Esophagus mucosa (tissue), 1 donor: ENCODE results near the gene TP53RK. TPM values are rescaled to one million over a fixed set of nuclear protein-coding genes. Genes with fewer than 3 reads are reported as not detected.

Experiments used
- ATAC-seq: fragments of 200-7000 bp; cut with Tn5 transposase; one replicate; pipeline ENCODE4 v1.9.1; 2020
- total RNA-seq: library from RNA; stranded (reverse); gene quantifications from one replicate; pipeline ENCODE4 v1.2.4, GENCODE V29; 2023
- donor health status: DM: yes; HTN: yes; CAD: no.

The TP53RK gene
- total RNA-seq, 1 donor from 2014 or later = 7.8 TPM

DNA sequence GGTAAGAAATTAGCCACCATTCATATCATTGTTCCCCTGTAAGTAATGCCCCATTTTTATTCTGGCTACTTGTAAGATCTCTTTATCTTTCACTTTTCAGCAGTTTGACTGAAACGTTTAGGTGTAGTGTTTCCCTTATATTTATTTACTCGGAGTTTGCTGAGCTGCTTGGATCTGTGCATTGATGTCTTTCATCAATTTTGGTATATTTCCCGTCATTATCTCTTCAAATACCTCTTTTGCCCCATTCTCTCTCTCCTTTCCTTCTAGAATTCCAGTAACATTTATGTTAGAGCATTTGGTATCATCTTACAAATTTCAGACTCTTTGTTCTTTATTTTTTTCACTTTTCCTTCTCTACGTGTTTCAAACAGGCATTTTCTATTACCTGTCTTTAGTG lies 28.8 kb downstream of the TP53RK start:
- ATAC-seq = no peak

DNA sequence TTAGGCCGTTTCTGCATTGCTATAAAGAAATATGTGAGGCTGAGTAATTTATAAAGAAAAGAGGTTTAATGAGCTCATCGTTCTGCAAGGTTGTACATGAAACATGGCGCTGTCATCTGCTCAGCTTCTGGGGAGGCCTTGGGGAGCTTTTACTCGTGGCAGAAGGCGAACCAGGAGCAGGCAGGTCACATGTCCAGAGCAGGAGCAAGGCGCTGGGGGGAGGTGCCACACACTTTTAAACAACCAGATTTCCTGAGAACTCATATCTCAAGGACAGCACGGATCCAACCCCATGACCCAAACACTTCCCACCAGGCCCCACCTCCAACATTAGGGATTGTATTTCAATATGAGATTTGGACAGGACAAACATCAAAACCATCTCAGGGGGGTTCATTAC lies 31.6 kb downstream of the TP53RK start:
- no peak for ATAC-seq

DNA sequence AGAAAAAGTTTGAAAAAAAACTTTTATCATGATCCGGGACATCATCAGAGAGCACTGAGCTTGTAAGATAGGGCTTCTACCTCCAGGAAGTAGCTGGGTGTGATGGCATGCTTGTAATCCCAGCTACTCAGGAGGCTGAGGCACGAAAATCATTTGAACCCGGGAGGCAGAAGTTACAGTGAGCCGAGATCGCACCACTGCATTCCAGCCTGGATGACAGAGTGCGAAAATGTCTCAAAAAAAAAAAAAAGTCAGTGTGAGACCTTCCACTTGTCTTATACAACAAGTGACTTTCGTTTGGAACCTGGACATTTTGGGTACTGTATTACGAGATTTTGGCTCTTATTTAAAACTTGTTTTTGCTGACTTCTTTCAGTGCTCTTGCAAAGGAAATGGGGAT lies 32.1 kb downstream of the TP53RK start:
- no peak for ATAC-seq

DNA sequence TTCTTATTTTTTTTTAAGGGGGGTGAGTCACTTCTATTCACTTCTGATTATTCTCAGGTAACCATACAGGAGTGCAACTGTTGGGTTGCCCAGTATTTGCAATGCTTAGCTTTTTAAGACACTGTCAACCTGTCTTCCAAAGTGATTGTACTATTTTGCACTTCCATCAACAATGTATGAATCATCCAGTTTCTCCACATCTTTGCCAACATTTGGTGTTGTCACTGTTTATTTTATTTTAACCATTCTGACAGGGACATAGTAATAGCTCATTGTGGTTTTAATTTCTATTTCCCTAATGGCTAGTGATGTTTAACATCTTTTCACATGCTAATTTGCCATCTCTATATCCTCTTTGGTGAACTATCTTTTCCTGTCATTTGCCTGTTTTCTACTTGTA lies 36.5 kb downstream of the TP53RK start:
- ATAC-seq = no peak

DNA sequence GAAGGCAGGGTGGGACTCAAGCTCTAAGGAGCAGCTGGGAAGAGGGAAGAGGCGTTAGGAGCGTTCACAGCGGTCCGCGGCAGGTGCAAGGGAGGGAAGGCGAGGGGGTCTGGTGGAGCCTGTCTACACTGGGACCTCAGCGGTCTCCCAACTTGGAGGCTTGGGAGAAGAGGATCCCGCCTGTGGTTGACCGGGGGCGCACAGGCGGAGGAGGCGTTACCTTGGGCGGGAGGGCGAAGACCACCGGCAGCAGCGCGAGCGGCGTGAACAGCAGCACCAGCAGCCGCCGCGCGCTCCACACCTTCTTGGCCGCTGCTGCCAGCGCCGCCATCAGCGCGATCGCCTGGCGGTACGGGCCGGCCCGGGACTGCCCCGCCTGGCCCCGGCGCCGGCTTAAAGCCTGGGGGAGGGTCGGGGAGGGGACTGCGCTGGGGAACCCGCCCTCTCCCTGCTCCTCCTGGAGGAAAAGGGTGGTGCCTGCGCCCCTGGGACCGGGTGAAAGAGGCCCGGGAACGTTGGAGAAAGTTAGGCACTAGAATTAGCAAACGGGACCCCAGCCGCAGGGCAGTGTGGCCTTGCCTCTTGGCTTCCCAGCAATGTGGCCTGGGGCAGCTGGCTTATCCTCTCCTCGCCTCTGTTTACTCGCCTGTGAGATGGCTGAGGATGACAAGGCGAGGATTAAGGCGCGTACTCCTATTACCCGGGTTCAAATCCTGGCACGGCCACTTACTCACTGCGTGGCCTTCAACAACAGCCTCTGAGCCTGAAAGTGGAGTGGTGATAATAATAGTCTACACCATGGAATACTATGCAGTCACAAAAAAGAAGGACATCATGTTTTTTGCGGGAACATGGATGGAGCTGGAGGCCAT lies 37.9 kb downstream of the TP53RK start, which contains the start of gene SLC13A3:
Gene SLC13A3, minus strand, starts transcription at position 369 of the 872 bp plus-strand sequence. Its CDS starts 38 bp downstream, at position 331.
- ATAC-seq = no peak

DNA sequence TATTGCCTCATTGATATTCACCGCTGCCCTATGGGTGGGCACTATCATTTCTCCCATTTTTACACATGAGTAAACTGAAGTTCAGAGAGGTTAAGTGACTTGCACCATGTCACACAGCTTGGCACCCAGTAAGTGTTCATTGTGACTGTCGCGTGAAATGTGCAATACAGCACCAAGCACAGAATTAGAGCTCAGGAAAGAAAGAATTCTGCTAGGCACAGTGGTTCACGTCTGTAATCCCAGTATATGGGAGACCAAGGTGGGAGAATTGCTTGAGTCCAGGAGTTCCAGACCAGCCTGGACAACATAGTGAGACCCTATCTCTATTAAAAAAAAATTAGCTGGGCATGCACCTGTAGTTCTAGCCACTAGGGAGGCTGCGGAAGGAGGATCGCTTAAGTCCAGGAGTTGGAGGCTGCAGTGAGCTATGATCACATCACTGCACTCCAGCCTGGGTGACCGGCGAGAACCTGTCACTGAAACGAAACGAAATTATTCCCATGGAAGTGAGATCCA lies 38.6 kb downstream of the TP53RK start:
- ATAC-seq = no peak

DNA sequence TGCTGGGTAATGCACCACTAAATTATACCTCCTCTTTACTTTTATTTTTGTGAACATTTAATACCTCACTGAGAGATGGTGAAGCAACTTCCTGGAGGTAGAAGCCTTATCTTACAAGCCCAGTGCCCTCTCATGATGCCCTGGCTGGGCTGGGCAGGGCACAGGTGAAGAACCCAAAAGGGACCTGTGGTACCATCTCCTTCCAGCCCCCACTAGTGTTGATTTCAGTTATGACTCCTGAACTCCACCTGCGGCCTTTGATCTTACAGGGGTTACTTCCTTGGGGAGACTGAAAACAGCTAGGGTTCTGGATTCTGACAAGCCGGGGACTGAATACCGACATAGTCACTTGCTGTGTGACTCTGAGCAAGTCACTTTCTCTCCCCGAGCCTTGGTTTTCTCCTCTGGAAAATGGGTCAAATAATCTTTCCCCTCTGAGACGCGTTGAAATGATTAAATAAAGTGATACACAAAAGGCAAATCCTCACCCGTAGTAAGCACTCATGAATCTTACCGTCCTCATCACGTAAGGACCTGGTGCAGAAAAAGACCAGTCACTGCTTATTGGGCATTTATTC lies 39.2 kb downstream of the TP53RK start:
- ATAC-seq = no peak

DNA sequence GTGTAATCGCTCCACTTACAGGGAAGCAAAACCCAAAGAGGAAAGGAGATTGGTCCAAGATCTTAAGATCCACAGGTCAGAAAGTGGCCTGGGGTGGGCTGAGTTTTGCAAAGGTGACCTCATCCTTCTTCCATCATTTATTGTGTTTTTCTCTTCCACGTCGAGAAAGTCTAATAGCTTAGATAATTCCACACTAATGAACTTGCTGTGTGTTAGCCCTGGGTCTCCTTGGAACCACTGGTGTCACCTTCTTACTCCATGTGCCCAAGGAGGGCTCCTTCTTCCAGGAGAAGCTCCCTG lies 39.6 kb downstream of the TP53RK start:
- no peak for ATAC-seq

DNA sequence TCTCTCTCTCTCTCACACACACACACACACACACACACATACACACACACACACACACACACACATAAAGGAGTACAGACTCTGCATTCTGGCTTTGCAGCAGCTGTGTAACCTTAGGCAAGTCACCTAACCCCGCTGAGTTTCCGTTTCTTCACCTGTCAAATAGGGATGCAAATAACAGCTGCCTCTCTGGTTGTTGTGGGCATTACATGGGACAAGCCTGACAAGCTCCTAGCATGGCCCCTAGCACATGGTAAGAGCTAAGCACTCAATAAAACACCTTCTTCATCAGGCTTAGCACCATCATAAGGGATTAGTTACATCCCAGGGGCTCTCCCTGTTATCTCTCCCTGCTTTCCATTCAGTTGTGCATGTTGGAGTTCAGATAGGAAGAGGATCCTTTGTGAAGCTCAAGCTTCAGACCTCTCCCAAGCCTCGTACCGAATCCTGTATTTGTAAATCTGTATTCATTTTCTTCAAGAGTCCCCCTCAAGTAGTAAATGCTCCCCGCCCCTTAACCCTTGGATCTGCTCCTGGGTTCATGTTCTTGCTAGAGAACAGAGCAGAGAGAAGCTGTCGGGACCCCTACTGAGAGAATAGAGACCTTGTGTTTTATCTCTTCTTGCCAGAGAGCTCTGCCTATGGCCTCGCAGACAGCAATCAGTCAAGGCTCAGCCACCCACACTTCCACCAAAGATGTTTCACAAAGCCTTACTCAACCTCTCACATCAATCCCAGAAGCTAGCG lies 40.2 kb downstream of the TP53RK start:
- no peak for ATAC-seq

DNA sequence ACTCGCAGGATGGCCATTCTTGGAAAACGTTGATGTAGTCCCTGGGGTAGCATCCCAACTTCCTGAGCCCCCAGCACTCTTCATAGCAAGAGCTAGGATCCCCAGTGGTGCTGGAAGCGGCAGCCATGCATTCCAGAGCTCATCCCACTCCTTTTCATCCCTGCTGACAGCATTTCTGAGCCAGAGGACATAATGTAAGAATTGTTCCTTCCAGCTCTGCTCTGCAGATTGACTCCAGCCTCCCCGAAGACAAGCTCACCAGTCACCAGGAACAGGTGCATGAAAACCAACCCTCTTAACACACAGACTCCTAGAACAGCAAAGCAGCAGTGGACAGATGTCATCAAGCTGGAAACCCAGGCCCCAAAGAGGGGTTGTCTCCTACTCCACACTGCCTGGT lies 41.8 kb downstream of the TP53RK start:
- ATAC-seq = no peak

DNA sequence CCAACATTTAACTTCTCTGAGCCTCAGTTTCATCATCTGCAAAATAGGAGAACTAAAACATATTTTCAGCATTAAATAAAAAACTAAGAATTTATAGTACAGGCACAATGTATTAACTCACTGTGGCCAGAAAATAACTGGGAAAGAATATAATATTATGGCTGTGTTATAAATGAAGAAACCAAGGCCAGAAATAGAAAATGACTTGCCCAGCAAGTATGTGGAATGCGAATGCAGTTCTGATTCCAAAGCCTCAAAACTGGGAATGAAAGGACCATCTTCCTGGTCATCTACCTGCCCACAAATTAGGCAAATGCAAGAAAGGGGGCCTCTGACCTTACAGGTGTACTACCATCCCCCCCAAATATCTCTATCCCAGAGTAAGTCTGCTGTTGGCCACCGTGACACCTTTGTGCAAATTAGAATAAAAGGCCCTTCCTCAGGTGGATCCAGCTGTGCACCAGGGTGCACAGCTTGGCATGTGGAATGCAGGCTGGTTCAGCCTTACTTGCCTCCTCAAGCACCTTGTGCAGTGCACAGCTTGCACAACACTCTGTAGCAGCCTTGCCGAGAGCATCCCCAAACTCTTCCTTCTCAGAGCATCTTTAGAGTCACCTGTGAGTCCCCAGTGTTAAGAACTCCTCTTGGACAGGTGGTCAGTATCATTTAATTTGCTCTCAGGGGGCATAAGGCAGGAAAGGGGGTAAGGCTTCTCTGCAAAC lies 42.4 kb downstream of the TP53RK start:
- ATAC-seq = no peak

DNA sequence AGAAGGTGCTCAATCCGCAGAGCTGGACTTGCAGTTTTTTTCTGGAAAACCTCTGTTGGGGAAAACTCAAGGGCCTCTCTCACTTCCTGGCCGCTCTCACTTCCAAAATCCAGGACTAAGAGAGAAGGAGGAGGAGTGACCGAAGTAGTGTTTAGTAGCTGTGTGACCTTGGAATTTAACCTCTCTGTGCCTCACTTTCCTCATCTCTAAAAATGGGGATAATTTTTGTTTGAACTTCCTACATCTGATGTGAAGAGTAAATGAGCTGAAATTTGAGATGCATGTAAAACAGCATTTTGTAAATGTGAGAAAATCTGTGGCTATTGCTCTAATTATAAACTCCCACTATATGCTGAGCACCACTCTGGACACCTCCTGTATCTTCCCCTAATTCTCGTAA lies 43.1 kb downstream of the TP53RK start:
- ATAC-seq = no peak

DNA sequence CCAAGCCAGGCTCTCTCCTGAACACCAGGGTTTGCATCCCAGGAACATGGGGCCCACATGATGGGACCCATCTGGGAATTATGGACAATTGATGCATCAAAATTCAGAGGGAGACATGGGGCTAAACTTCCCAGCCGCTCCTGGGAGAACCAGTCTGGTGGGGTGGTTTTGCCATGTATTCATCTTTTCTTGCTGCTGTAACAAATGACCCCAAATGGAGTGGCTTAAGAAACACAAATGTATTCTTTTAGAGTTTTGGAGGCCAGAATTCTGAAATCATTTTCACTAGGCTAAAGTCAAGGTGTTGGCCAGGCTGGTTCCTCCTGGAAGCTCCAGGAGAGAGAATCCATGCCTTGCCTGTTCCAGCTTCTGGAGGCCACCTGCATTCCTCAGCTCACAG lies 44.5 kb downstream of the TP53RK start:
- ATAC-seq = no peak

DNA sequence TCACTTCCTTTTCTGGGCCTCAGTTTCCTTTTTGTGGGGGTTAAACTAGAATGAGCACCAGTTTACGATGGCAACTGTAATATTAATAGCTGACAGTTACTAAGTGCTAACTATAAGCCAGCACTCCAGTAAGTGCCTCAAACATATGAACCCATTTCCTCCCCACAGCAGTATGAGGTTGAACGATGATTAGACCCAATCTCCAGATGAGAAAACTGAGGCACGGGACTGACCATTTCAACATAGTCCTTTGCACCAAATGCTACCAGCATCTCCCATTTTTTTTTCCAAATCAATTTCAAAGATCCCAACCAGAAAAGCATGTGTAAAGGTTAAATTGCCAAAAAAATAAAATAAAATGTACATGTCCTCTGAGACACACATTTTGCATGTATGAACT lies 45.1 kb downstream of the TP53RK start:
- no peak for ATAC-seq

DNA sequence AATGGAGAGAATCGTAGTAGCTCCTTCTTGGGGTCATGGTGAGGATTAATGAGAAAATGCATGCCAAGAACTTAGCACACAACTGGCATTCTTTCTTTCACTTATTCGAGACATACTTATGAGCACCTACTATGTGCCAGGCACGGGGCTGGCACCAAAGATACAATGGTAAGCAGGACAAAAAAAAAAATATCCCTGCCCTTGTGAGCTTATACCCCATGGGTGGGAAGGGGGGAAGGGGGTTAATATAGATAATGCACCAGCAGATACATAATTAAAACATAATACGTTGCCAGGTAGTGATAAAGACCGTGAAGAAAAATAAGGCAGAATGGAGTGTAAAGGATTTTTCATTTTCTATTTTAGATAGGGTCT lies 46.3 kb downstream of the TP53RK start:
- ATAC-seq = no peak

DNA sequence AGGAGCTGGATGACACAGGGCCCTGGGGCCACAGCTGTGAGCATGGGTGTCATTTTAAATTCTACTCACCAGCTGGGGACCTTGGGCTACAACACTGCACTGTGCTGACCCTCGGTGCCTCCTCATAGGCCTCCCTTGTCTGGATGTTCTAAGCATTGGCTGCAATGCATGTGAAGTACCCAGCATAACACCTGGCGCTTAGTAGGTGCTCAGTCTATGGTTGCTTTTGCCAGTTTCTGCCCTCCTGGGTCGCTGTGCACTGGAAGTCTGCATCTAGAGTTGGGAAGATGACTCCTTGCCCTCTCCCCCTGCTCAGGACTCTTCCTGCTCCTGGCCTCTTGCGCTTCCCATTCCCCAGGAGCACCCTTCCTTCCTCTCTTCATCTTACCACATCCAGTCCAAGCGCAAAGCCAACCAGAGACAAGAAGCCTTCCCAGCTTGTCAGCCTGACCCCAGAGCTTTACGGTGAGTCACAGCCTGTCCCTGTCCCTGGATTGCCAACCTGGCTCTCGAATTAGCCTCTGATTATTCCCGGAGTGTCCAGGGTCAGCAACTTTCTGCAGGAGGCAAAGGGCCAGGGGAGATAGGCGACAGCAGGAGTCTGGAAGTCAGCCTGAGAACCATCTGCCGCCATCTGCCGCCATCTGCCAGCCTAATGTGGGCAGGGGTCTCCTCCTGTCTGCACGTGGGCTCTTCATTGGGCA lies 46.8 kb downstream of the TP53RK start:
- ATAC-seq = no peak

DNA sequence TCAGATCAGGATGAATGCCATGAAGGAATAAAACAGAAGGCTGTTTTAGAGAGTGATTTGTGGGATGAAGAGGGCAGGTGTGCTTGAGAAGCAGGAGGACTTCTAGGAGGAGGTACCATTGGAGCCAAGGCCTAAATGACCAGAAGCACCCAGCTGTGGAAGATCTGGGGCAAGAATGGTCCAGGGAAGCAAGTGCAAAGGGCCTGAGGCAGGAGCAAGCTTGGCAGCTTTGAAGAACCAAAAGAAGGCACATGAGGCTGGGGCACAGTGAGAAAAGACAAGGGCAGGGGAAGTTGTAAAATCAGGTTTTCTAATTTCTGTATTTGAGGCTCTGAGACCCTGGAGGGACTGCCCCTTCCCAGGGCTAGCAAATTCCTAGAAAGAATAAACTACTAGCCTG lies 47.8 kb downstream of the TP53RK start:
- no peak for ATAC-seq

DNA sequence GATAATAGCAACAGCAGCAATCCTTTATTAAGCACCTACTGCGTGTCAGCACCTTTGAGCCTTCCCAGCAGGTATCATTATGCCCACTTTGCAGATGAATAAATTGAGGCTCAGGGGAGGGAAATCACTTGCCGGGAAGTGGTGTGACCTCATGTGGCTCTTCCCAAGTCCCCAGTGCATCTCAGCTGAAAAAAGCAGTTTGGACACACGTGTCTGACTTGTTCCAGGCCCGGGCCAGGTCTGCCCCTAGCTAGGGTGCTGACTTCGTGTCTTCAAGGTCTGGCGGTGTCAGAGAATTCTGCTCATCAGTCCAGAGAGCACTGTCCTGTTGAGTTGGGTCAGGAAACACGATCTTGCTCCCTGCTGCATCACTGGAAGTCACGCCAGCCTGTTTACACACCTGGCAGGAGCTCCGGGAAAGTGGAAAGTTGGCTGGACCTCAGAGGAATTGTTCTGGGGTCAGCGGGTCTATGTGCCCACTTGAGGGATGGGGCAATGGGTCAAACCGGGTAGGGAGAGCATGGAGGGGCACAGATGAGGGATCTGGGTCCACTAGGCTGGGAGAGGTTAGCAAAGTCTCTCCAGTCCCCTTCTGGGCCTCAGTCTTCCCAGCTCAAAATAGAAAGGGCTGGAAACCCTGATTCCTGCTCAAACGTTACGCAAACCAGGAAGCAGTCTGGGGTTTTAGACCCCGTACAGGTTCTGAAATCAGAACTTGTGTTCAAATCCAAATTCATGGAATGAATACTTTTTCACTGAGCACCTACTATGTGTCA lies 48.5 kb downstream of the TP53RK start:
- ATAC-seq = no peak

DNA sequence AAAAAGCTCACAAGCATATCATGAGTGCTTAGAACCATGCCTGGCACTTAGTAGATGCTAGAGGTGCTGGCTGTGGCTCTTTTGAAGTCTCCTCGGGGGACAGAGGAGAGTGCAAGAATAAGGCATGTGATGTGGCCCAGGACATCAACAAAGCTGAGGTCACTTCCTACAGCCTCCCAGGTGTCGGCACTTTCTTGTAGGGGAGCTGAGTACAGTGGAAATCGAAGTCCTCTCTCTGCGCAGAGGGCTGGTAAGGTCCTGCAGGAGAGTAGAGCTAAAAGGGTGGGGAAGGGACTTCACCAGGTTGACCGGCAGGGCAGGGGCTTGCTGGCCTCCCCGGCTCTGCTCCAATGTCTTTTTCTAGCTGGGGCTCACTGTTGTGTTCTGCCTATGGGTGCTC lies 49.2 kb downstream of the TP53RK start:
- ATAC-seq = no peak

DNA sequence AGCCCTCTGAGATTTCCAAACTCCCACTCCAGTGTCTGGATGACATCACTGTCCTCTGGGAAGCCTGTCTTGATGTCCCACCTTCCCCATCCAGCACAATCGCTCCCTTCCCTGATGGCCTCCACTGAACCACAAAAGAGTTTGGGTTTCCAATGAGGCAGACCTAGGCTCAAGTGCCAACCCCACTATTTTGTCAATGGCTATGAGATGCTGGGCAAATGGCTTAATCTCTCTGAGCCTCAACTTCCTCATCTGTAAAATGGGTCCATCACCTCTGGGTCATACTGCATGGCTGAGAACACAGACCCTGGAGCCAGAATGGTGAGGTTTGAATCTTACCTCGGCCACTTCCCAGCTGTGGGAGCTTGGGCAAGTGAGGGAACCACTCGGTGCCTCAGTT lies 49.7 kb downstream of the TP53RK start:
- ATAC-seq = no peak

DNA sequence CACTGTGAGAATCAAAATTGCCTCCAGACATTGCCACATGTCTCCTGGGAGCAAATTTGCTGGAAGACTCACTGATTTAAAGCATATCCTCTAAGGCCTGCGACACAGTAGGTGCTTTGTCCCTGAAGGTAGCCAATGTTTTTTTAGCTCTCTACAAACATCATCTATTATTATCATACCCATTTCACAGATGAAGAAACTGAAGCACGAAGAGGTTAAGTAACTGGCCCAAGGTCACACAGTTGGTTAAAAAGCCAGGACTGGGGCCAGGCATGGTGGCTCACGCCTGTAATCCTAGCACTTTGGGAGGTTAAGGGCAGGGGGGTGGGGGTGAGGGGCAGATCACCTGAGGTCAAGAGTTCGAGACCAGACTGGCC lies 50.4 kb downstream of the TP53RK start:
- ATAC-seq = no peak
